Astrocyte (in vitro differentiated cells and primary cell): Measurements from ENCODE around the gene JHY. TPM values are rescaled to one million over a fixed set of nuclear protein-coding genes. Genes with fewer than 3 reads are reported as not detected.
A peak's percentile ranks its signal among the peaks of the same experiment; 100 is the strongest.

Source experiments
- DNase-seq: peaks from one replicate; pipeline ENCODE4 v3.0.0-alpha.2; 2010; ENCODE audit warnings: low read depth
- FAIRE-seq: peaks from 2 replicates; lab custom pipeline; 2011; peaks lifted over from hg19 to GRCh38; lab: Jason Lieb, UNC
- H2AFZ ChIP-seq: 2 replicates; pipeline ENCODE4 v1.6.0; 2012; ENCODE audit warnings: low read depth, low read length, inconsistent platforms
- H3K27ac ChIP-seq: 2 replicates; pipeline ENCODE4 v1.5.1; 2011; ENCODE audit warnings: low read depth, low read length, inconsistent platforms
- H3K27me3 ChIP-seq: 2 replicates; pipeline ENCODE4 v1.6.0; 2011; ENCODE audit warnings: low read length, inconsistent platforms; ENCODE audit not compliant: insufficient read depth
- H3K36me3 ChIP-seq: 2 replicates; pipeline ENCODE4 v1.5.1; 2011; ENCODE audit warnings: low read length, inconsistent platforms; ENCODE audit not compliant: insufficient read depth
- H3K4me1 ChIP-seq: 2 replicates; pipeline ENCODE4 v1.5.1; 2011; ENCODE audit warnings: low read length, inconsistent platforms; ENCODE audit not compliant: insufficient read depth
- H3K4me2 ChIP-seq: 2 replicates; pipeline ENCODE4 v1.6.0; 2012; ENCODE audit warnings: low read length, inconsistent platforms
- H3K4me3 ChIP-seq: 2 replicates; pipeline ENCODE4 v1.5.1; 2011; ENCODE audit warnings: low read depth, mild to moderate bottlenecking, low read length, inconsistent platforms; ENCODE audit not compliant: insufficient read depth
- H3K79me2 ChIP-seq: 2 replicates; pipeline ENCODE4 v1.6.0; 2012; ENCODE audit warnings: mild to moderate bottlenecking, low read length, inconsistent platforms; ENCODE audit not compliant: insufficient read depth
- H3K9ac ChIP-seq: 2 replicates; pipeline ENCODE4 v1.6.0; 2012; ENCODE audit warnings: mild to moderate bottlenecking, low read length, inconsistent platforms
- H3K9me3 ChIP-seq: 2 replicates; pipeline ENCODE4 v1.5.1; 2012; ENCODE audit warnings: low read depth, mild to moderate bottlenecking, low read length, inconsistent platforms; ENCODE audit not compliant: insufficient read depth
- H4K20me1 ChIP-seq: 2 replicates; pipeline ENCODE4 v1.6.0; 2012; ENCODE audit warnings: low read length, inconsistent platforms; ENCODE audit not compliant: insufficient read depth
- H3K27ac Mint-ChIP-seq: one replicate; pipeline ENCODE4 v1.8.0; 2021; ENCODE audit warnings: mild to moderate bottlenecking, mixed read lengths; ENCODE audit not compliant: unreplicated experiment
- H3K27me3 Mint-ChIP-seq: one replicate; pipeline ENCODE4 v1.8.0; 2021; ENCODE audit warnings: low read depth, mixed read lengths; ENCODE audit not compliant: unreplicated experiment
- H3K36me3 Mint-ChIP-seq: one replicate; pipeline ENCODE4 v1.8.0; 2021; ENCODE audit warnings: low read depth, mixed read lengths; ENCODE audit not compliant: unreplicated experiment
- H3K4me1 Mint-ChIP-seq: one replicate; pipeline ENCODE4 v1.8.0; 2021; ENCODE audit warnings: low read depth, mixed read lengths; ENCODE audit not compliant: unreplicated experiment
- H3K4me3 Mint-ChIP-seq: one replicate; pipeline ENCODE4 v1.8.0; 2021; ENCODE audit warnings: mild to moderate bottlenecking, moderate library complexity, mixed read lengths; ENCODE audit not compliant: unreplicated experiment
- H3K9me3 Mint-ChIP-seq: one replicate; pipeline ENCODE4 v1.8.0; 2021; ENCODE audit warnings: mild to moderate bottlenecking, mixed read lengths; ENCODE audit not compliant: unreplicated experiment
- EZH2 ChIP-seq: IDR thresholded peaks from 2 replicates; pipeline ENCODE4 v1.6.1; 2012; ENCODE audit warnings: mild to moderate bottlenecking, low read length, inconsistent platforms; ENCODE audit not compliant: insufficient read depth
- total RNA-seq: library from RNA; stranded (reverse); gene quantifications from 2 replicates; pipeline ENCODE4 v1.2.1, GENCODE V29; 2021
- TF ChIP-seq, protein P1 (sequence below): IDR thresholded peaks from 2 replicates; pipeline ENCODE4 v1.5.1; 2011; ENCODE audit warnings: low read depth, mild to moderate bottlenecking, inconsistent platforms, low read length, moderate library complexity; ENCODE audit not compliant: insufficient read depth

JHY gene
- total RNA-seq, 1 donor from 2014 or later: 2.7 TPM

DNA sequence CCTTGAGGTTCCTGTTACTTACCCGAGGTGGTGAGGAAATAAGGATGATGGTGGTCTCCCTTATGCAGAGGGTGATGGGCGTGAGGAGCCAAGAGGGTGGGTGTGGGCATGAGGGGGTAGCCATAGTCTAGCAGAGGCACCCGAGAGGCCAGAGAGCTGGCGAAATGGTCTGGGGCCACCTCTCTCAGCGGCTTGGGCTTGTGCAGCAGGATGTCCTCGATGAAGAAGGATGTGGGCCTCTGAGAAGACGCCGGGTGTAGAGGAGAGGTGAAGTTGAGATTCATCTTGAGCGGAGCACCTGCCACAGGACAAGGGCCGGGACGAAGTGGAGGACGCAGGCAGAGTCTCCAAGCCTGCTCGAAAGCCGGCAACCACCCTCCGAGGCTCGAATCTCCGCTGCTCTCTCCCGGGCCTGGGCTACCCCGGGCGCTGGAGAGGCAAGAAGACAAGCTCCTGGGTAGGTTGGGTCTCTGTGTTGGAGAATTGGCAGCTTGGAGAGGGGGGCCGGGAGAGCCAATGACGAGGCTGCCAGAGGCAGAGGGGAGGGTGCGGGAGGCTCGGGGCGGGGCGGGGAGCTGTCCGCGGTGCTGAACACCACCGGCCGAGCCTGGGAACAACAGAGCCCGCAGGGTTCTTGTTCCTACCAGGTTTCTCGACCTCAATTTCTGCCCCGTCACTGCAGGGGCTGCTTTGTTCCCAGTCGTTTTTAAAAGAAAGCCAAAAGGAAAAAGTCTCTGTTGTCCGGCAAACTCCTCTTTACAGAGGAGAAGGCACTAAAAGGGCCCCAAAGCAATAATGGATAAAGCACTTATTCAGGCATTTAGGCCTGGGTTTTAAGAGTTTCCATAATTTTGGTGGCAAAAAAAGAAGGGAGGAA, 99.1 kb downstream of the JHY start, which contains the start of gene BSX:
Gene BSX, minus strand, starts transcription at position 447 of the 877 bp plus-strand sequence. Its CDS starts 163 bp downstream, at position 284.
- peak; percentile 8 for DNase-seq
- H3K4me2 ChIP-seq: peak within 1 kb of the TSS; percentile 61
- no peak within 1 kb of the TSS for H3K27ac Mint-ChIP-seq

DNA sequence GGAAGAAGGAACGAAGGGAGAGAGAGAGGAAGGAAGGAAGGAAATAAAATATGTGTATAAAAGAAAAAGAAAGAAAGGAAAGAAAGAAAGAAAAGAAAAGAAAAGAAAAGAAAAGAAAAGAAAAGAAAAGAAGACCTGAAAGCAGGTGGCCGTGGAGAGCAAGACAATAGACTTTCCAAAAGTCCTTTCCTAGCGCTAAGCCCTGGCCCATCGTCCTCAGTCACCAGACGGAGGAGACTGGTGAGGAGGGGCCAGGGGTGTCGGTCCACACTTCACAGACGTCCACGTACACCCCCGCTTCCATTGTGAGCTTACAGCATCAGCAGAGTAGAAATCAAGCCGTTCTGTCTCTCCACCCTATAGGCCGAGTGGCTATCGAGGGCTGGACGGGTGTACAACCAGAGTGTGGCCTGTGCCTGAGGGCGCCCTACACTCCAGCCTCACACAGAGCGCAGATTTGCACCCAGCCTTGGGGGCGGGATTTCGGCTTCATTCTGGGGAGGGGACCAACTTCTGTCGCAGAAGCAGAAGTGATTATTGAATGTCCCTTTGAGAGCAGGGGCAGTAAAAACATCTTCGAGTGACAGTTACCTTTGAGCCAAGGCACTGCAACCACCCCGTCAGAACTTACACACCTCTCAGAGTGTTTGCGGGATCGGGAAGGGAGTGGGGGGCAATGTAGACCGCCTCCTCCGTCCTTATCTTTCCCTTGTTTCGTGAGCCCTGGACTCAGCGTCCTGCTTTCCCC, 101.1 kb downstream of the JHY start:
- no peak for TF ChIP-seq EZH2
- TF ChIP-seq, protein P1, sequence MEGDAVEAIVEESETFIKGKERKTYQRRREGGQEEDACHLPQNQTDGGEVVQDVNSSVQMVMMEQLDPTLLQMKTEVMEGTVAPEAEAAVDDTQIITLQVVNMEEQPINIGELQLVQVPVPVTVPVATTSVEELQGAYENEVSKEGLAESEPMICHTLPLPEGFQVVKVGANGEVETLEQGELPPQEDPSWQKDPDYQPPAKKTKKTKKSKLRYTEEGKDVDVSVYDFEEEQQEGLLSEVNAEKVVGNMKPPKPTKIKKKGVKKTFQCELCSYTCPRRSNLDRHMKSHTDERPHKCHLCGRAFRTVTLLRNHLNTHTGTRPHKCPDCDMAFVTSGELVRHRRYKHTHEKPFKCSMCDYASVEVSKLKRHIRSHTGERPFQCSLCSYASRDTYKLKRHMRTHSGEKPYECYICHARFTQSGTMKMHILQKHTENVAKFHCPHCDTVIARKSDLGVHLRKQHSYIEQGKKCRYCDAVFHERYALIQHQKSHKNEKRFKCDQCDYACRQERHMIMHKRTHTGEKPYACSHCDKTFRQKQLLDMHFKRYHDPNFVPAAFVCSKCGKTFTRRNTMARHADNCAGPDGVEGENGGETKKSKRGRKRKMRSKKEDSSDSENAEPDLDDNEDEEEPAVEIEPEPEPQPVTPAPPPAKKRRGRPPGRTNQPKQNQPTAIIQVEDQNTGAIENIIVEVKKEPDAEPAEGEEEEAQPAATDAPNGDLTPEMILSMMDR: no peak
- Histone ChIP-seq H2AFZ (peak overlapping the region; percentile 85), H3K9me3 (no peaks in the 10 kb centered on the region), H3K4me1 (peaks cover 4% of the 10 kb centered on the region), H3K27ac (no peak overlapping the region), H3K79me2 (no peaks in the 10 kb centered on the region), H3K27me3 (peaks cover 90% of the 10 kb centered on the region), H3K9ac (peak overlapping the region; percentile 31), H4K20me1 (peaks cover 16% of the 10 kb centered on the region), H3K4me2 (peak overlapping the region; percentile 89), H3K4me3 (peak overlapping the region; percentile 69), H3K36me3 (no peaks in the 10 kb centered on the region)
- no peak for DNase-seq
- H3K9me3 Mint-ChIP-seq: no peaks in the 10 kb centered on the region
- H3K36me3 Mint-ChIP-seq: no peaks in the 10 kb centered on the region
- no peak for FAIRE-seq
- peak overlapping the region; percentile 93 for H3K4me3 Mint-ChIP-seq
- H3K4me1 Mint-ChIP-seq: no peaks in the 10 kb centered on the region
- no peak overlapping the region for H3K27ac Mint-ChIP-seq
- H3K27me3 Mint-ChIP-seq: peaks cover 80% of the 10 kb centered on the region

More for the DNA sequence above, 99.1 kb downstream of the JHY start, which contains the start of gene BSX:
- H3K4me1 ChIP-seq: peaks cover 4% of the 10 kb centered on the region
- FAIRE-seq: no peak
- no peak within 1 kb of the TSS for H3K9ac ChIP-seq
- H3K4me3 ChIP-seq: no peak within 1 kb of the TSS
- peaks cover 16% of the 10 kb centered on the region for H4K20me1 ChIP-seq
- no peaks in the 10 kb centered on the region for H3K79me2 ChIP-seq
- peaks cover 5% of the 10 kb centered on the region for H3K4me1 Mint-ChIP-seq
- no peak within 1 kb of the TSS for H3K27ac ChIP-seq
- H3K27me3 Mint-ChIP-seq: peaks cover 81% of the 10 kb centered on the region
- peak; percentile 39 for TF ChIP-seq EZH2
- TF ChIP-seq, protein P1: no peak
- H3K27me3 ChIP-seq: peaks cover 95% of the 10 kb centered on the region
- no peaks in the 10 kb centered on the region for H3K36me3 Mint-ChIP-seq
- no peak within 1 kb of the TSS for H3K4me3 Mint-ChIP-seq
- H3K9me3 ChIP-seq: no peaks in the 10 kb centered on the region
- H3K36me3 ChIP-seq: no peaks in the 10 kb centered on the region
- no peak within 1 kb of the TSS for H2AFZ ChIP-seq
- H3K9me3 Mint-ChIP-seq: peaks cover 7% of the 10 kb centered on the region
